WTC11 (cell line): ENCODE results near the gene BMP6.

Source experiments
- ATF1 ChIP-seq: sonication (generic); formaldehyde crosslinking; IDR thresholded peaks from 2 replicates; pipeline ENCODE4 v1.8.1; 2023; ENCODE audit warnings: mild to moderate bottlenecking, moderate library complexity, missing genetic modification reagents
- CTCF ChIP-seq: fragments of 200-600 bp; IDR thresholded peaks from 2 replicates; pipeline ENCODE4 v1.8.0; 2022; ENCODE audit warnings: antibody characterized with exemption
- E2F4 ChIP-seq: sonication (generic); formaldehyde crosslinking; IDR thresholded peaks from 2 replicates; pipeline ENCODE4 v1.8.1; 2022; ENCODE audit warnings: low read depth, mild to moderate bottlenecking, moderate library complexity, missing genetic modification reagents, borderline replicate concordance
- ELF4 ChIP-seq: sonication (generic); formaldehyde crosslinking; IDR thresholded peaks from 2 replicates; pipeline ENCODE4 v1.8.1; 2022; ENCODE audit warnings: low read depth, mild to moderate bottlenecking, moderate library complexity, missing genetic modification reagents
- KAT7 ChIP-seq: sonication (generic); formaldehyde crosslinking; IDR thresholded peaks from 2 replicates; pipeline ENCODE4 v1.8.1; 2023; ENCODE audit warnings: missing genetic modification reagents, mild to moderate bottlenecking, borderline replicate concordance
- MLX ChIP-seq: sonication (generic); formaldehyde crosslinking; IDR thresholded peaks from 2 replicates; pipeline ENCODE4 v1.8.1; 2023; ENCODE audit warnings: mild to moderate bottlenecking, missing genetic modification reagents, moderate library complexity
- NFATC4 ChIP-seq: fragments of 250-450 bp; sonication (Bioruptor Pico); IDR thresholded peaks from 2 replicates; pipeline ENCODE4 v1.9.0; 2021; ENCODE audit warnings: mild to moderate bottlenecking
- NR2C2 ChIP-seq: sonication (generic); formaldehyde crosslinking; IDR thresholded peaks from 2 replicates; pipeline ENCODE4 v1.8.0; 2022; ENCODE audit warnings: mild to moderate bottlenecking, missing genetic modification reagents
- RELA ChIP-seq: sonication (generic); formaldehyde crosslinking; IDR thresholded peaks from 2 replicates; pipeline ENCODE4 v1.8.1; 2022; ENCODE audit warnings: missing genetic modification reagents, mild to moderate bottlenecking, borderline replicate concordance
- SOX15 ChIP-seq: fragments of 250-450 bp; sonication (Bioruptor Pico); IDR thresholded peaks from 2 replicates; pipeline ENCODE4 v1.9.0; 2021; ENCODE audit warnings: mild to moderate bottlenecking
- SP1 ChIP-seq: sonication (generic); formaldehyde crosslinking; conservative IDR thresholded peaks from 2 replicates; pipeline ENCODE4 v1.8.1; 2022; ENCODE audit warnings: missing genetic modification reagents
- ZMAT4 ChIP-seq: fragments of 250-450 bp; sonication (Bioruptor Pico); IDR thresholded peaks from 2 replicates; pipeline ENCODE4 v1.9.0; 2021; ENCODE audit warnings: mild to moderate bottlenecking
- ZNF317 ChIP-seq: sonication (generic); formaldehyde crosslinking; IDR thresholded peaks from 2 replicates; pipeline ENCODE4 v1.8.1; 2023; ENCODE audit warnings: low read depth, mild to moderate bottlenecking, moderate library complexity, missing genetic modification reagents, borderline replicate concordance
- ZNF423 ChIP-seq: fragments of 250-450 bp; sonication (Bioruptor Pico); IDR thresholded peaks from 2 replicates; pipeline ENCODE4 v2.1.2; 2022; ENCODE audit warnings: mild to moderate bottlenecking, moderate library complexity

GRCh38 chr6:7685276-7685675 is 40.6 kb upstream of the BMP6 start:
- TF ChIP-seq ZMAT4 (CRISPR knock-in tag): no peak
- no peak for TF ChIP-seq CTCF
- no peak for TF ChIP-seq SP1 (CRISPR knock-in tag)
- no peak for TF ChIP-seq MLX (CRISPR knock-in tag)
- TF ChIP-seq ATF1 (CRISPR knock-in tag): no peak
- TF ChIP-seq E2F4 (CRISPR knock-in tag): no peak
- no peak for TF ChIP-seq RELA
- no peak for TF ChIP-seq KAT7 (CRISPR knock-in tag)
- TF ChIP-seq ELF4 (CRISPR knock-in tag): no peak
- no peak for TF ChIP-seq NR2C2 (CRISPR knock-in tag)
- TF ChIP-seq SOX15 (CRISPR knock-in tag): no peak
- TF ChIP-seq NFATC4 (CRISPR knock-in tag): no peak
- no peak for TF ChIP-seq ZNF317 (CRISPR knock-in tag)
- no peak for TF ChIP-seq ZNF423 (CRISPR knock-in tag)
